ENCODE measurements around the gene SRRM1.

DNA sequence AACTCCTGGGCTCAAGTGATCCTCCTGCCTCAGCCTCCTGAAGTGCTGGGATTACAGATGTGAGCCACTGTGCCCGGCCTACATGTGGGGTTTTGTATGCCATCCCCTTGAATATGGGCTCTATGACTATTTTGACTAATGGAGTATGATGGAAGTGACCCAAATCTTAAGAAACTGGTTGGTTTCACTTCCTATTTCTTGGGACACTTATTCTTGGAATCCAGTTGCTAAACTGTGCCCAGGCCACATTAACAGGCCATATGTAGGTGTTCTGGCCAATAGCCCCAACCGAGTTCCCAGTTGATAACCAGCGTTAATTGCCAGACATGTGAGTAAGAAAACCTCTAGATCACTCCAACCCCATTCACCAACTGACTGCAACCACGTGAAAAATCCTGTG, 65.8 kb downstream of the SRRM1 start:
- TF ChIP-seq CTCF (IDR thresholded peaks at IDR 0.05) = no peak
- no peak for TF ChIP-seq POLR2A (IDR thresholded peaks at IDR 0.05)

All from heart left ventricle (tissue), 13 donors.